ENCODE results near the gene ATXN10.

The ATXN10 gene

GRCh38 chr22:45768490-45768889 lies 96.9 kb downstream of the ATXN10 start:
- no peak for DNase-seq

GRCh38 chr22:45769569-45770210 lies 98.1 kb downstream of the ATXN10 start:
- no peak for DNase-seq

- no peak for DNase-seq
These were observed 98.9 kb downstream of the ATXN10 start for GRCh38 chr22:45770506-45770905.

DNA sequence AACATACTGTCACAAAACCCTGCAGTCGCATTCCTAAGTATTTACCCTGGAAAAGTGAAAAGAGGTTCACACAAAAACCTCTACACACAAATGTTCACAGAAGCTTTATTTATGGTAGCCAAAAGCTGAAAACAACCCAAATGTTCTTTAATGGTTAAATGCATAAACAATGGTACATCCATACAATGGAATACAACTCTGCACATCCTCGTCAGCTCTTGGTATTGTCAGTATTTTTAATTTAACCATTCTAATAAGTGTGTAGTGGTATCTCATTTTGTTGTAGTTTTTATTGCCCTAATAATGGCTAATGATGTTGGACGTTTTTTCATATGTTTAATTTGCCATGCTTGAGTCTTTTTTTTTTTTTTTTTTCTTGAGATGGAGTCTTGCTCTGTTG lies 99.4 kb downstream of the ATXN10 start:
- DNase-seq = no peak

DNA sequence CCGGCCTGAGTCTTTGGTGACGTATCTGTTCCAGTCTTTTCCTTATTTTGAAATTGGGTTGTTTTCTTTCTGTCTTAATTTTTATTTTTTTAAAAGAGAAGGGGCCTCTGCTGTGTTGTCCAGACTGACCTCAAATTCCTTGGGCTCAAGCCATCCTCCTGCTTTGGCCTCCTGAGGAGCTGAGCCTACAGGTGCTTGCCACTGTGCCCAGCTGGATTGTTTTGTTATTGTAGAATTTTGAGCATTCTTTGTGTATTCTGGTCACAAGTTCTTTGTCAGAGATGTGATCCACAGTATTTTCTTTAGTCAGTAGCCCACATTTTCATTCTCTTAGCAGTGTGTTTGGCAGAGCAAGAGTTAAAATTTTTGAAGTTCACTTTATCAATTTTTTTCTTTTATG lies 100.1 kb downstream of the ATXN10 start:
- DNase-seq = no peak

GRCh38 chr22:45772743-45773142 lies 101.1 kb downstream of the ATXN10 start:
- no peak for DNase-seq

DNA sequence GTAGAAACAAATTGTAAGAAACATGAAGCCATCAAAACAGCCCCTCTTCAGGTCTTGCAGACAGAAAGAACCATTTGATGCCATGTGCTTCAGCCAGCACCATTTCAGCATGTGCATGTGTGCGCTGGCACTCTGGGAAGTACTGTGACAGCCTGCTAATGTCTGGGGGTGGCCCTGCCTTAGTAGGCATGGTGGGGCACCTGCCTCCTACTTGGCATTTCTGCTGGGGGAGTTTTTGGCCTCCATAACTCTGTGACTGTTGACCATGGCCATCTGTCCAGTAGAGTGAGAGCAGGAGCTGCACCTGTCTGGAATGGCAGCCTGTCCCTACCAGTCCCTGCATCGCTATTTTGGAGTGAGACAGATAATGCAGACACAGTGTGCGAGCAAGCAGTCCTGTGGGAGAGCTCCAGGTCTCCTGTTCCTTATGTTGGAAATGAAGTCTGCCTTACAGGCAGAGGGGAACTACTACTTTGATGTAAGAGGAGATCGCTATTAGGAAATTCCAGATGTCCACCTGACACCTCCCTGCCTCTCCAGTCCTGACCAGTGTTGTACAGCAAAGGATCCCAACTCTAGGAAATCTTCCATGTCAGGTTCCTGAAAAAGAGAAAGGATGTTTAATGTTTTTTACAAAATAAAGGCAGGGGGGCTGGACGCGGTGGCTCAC lies 102.5 kb downstream of the ATXN10 start:
- no peak for DNase-seq

DNA sequence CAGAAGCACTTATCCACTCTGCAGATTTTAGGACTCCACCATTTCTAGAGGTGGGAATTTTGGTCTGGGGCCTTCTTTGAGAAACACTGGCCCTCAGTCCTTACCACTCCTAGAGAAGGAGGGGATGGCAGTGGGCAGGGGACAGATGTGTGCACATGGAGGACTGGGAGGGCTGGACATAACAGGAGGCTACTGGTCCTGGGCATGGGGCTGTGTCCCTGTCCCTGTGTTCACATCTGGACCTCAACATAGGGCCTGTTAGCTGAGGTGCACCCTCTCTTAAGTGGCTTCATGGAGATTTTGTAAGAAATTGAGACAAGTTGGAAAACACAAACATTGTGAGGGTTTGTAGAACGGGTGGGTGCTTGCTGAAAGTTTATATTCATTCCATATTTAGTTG lies 103.4 kb downstream of the ATXN10 start:
- DNase-seq = no peak

DNA sequence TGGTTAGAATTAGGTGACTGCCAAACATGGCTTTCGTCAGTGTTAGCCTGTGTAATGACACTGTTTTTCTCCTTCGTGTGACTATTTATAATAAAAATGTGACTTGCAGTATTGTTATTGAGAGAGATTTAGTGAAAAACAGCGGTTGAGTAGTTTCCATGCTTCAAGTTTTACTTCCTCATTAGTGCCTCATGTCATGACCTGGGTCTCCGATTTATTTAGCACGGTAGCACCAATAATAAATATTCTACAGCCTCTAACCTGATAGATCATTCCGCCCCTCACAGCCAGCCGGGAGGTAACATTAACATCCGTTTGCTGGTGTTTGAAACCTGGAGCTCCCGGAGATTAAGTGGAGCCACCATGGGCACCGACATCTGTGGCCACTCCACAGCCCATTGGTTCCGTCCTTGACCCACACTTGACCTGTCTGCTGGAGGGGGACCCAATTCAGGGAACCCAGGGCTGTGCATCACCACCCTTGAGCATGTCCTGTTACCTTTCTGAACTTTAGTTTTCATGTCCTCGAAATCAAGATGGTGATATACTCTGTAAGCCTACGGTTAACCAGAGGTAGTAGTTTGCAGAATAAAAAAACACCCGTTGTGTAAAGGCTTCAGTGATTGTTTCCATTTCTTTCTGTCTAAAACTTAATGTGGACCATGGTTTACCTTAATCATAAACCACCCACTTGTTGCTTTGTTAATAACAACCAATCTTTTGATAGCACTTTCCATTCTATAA lies 104.1 kb downstream of the ATXN10 start:
- DNase-seq = no peak

DNA sequence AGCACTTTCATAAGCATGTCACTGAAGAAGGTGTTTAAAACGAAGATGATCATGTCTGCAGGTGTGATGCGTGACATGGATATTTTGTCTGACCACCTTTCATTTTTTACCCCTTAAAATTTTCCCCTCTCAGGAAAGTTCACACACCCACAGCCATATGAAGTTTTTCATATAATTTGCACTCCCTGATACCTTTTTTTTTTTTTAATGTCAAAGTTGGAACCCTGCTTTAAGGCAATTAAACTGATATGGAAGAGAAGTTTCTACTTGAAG lies 104.6 kb downstream of the ATXN10 start:
- no peak for DNase-seq

DNA sequence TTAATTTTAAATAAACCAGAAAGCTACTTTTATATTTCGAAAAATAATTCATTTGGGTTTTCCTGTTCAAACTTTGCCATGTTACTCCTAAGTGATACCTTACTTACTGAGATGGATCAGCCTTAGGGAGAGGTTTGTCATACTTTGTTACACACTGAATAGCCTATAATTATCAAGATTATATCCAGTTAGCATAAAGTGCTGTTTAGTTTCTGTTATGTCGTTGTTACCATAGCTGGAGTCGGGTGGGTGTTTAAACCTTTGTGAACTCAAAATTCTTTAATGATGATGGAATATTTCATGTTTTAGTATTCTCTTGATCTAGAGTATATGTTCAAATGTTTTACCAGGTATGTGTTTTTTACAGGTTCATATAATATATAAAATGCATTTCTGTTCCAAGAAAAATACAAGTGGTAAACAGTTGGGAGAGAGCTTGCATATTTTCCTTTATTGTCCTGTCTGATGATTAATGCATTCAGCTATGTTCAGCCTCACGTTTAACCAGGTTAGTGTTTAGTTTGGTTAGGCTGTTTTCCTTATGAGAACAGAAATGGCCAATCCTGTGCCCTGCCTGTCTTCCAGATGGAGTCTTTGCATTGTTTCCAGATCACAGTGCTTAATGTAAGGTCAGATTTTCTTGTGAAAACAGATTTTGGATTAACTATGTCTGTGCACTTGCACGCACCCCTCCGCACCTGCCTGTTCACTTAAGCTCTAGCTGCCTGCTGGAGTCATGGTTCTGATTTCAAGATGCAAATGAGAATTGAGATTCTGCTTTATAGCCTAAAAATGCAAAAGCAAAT lies 105.6 kb downstream of the ATXN10 start:
- DNase-seq = no peak

- no peak for DNase-seq
These were observed 106.3 kb downstream of the ATXN10 start for GRCh38 chr22:45777852-45778375.

DNA sequence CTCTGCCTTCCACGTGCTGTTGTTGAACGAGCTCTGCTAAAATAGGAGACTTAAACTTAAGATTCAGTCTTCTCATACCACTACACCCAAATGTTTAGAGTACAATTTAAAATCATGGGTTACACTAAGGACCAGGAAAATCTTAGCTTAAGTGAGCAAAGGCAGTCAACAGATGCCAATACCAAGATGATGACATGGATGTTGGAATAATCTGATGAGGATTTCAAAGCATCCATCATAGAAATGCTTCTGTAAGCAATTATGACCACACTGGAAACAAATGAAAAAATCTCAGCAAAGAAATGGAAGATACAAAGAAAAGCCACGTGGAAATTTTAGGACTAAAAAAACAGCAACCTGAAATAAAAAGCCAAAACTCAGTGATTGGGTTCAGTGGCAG lies 109.8 kb downstream of the ATXN10 start:
- DNase-seq = no peak

- DNase-seq = no peak
These were observed 110.3 kb downstream of the ATXN10 start for GRCh38 chr22:45781966-45782365.

- DNase-seq = no peak
These were observed 111.4 kb downstream of the ATXN10 start for GRCh38 chr22:45783021-45783420.

GRCh38 chr22:45783690-45784089 lies 112.1 kb downstream of the ATXN10 start:
- no peak for DNase-seq

DNA sequence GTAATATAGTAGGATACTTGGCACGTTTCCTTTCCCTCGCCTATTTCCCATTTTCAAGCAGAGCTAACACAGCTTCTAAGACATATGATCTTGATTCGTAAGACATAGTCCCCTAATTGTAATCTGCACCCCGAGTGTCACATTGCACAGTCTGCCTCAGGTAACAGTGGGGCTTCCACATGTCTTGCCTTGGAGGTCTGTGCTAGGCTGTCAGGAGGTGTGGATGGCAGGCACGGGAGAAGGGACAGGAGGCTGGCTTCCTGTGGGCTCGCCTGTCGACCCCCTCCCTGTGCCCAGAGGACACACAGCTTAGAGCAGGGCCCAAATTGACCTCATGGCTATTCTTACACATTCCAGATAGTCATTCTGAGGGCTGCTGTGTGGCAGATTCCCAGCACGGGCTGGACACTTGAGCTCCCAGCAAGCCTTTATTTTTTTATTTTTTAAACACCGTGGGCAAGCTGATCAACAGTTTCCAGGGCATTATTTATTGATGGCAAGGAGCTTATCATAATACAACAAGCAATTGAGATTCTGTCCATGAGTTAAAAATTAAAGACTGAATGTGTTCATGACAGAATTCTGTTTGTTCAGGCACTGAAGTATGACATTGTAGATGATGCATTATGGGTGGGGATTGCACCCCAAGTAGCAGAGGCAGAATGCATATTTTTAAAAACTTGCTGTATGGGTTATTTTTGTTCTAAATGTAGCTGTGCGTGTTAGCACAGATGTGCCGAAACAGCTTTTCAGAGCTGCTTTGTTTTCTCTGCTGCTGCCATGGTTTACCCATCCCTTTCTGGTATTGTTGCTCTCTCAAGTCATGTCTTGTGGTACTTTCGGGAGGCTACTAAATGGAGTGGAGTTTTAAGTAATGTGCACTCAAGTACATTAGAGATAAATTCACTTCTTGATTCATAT lies 113.0 kb downstream of the ATXN10 start:
- no peak for DNase-seq

DNA sequence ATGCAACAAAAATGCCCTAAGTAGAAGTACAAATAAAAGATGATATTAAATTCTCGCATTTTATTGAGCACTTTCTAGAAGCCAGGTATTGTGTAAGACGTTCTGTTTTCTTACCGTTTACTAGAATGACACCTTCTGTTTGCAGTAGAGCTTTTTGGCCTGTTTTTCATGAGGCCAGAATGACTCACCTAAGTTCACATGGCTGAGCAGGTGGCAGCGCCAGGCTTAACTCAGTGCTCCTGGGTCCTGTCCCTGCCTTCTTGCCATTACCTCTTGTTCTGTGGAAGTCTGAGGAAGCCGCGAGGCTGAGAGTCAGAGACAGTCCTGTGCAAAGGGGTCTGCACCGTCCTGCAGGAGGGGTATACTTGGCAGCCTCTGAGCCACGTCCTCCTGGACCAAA lies 113.8 kb downstream of the ATXN10 start:
- DNase-seq = no peak

- no peak for DNase-seq
These were observed 115.1 kb downstream of the ATXN10 start for GRCh38 chr22:45786726-45787125.

DNA sequence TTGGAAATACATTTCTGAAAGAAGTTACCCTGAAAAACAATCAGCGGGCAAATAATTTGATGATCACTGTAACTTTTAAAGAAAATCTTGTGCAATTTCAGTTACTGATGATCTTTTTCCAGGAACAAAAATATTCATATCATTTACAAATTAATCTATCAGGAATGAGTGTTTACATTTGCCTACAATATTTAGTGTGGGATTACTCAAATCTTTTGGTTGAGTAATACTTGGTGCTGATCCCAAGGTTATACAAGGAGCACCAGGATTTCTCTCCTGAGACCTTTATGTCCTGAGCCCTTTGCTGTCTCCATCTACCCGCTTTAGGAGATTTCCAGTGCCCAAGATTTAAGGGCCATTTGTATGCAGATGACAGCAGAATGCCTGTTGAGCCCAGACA lies 116.1 kb downstream of the ATXN10 start:
- no peak for DNase-seq

- DNase-seq = no peak
These were observed 116.9 kb downstream of the ATXN10 start for GRCh38 chr22:45788522-45788921.

GRCh38 chr22:45790401-45790800 lies 118.8 kb downstream of the ATXN10 start:
- no peak for DNase-seq
